Measurements from ENCODE around the gene EVX2. TPM values are rescaled to one million over a fixed set of nuclear protein-coding genes. Genes with fewer than 3 reads are reported as not detected.

EVX2 gene
- total and polyA plus RNA-seq, 9 of the 15 experiments (the other 6 are each of a cell fraction or from before 2014, with no cell fraction given): not detected

- no peak overlapping the region for H3K4me3 ChIP-seq
- no peaks in the 10 kb centered on the region for H3K9me1 ChIP-seq (ENCODE audit: control insufficient read depth, insufficient read depth, low read length)
- no peaks in the 10 kb centered on the region for H3K4me1 ChIP-seq (replicated peaks in 1 of 2; ENCODE audit: control insufficient read depth in 2 of 2, insufficient read depth in 2 of 2, low read length in 2 of 2)
- ChIA-PET POLR2A (no interaction called here), CTCF (ENCODE audit: low intra/inter-chr PET ratio) (no interaction called here)
- FAIRE-seq (no peak), DNase-seq (ENCODE audit: extremely low read depth in 1 of 4, low spot score in 3 of 4) (no peak), ATAC-seq (no peak)
- no peaks in the 10 kb centered on the region for H4K20me1 ChIP-seq (replicated peaks; ENCODE audit: control insufficient read depth, insufficient read depth, low read length)
- peaks cover 9 to 20% of the 10 kb centered on the region in 2 experiments; a peak in 4 of 5 replicates for H3K27me3 ChIP-seq (ENCODE audit: control insufficient read depth in 2 of 2, insufficient read depth in 2 of 2, low read length in 2 of 2)
- TF ChIP-seq BCOR (IDR thresholded peaks at IDR 0.05) (no peak), NFIC (IDR thresholded peaks at IDR 0.05) (peak; percentile 39; the same call in 1 of the 2 replicates)
- WGBS (ENCODE audit: insufficient coverage, low coverage, missing lambda C conversion rate): 0% methylated on average over 1 of the region's 1 CpG
- H3K9ac ChIP-seq (ENCODE audit: insufficient read depth in 1 of 2, low read depth in 2 of 2, low read length in 2 of 2): no peak overlapping the region
- BruUV-seq (replicated peaks): no TSS peak
- intact Hi-C loops (cut with micrococcal nuclease): no loop called here
- no peak overlapping the region for H3K27ac ChIP-seq (ENCODE audit: extremely low read depth, low read depth, low read length)
- H3K4me2 ChIP-seq (ENCODE audit: insufficient read depth, low read length): no peak overlapping the region
- no peaks in the 10 kb centered on the region for H3K36me3 ChIP-seq (ENCODE audit: control insufficient read depth, insufficient read depth, low read length)
- no peak overlapping the region for H2AFZ ChIP-seq (ENCODE audit: low read depth, low read length)
- H3K79me2 ChIP-seq (ENCODE audit: control insufficient read depth, insufficient read depth, low read length): no peaks in the 10 kb centered on the region
- in situ Hi-C loops (cut with MboI): no loop called here
- no peaks in the 10 kb centered on the region for H3K9me3 ChIP-seq (replicated peaks; ENCODE audit: control insufficient read depth, insufficient read depth, low read depth, low read length)
These were observed 27.4 kb downstream of the EVX2 start for GRCh38 chr2:176056406-176056805.

GRCh38 chr2:176039375-176039774 lies 44.4 kb downstream of the EVX2 start:
- Histone ChIP-seq H3K79me2 (ENCODE audit: control insufficient read depth, insufficient read depth, low read length) (no peaks in the 10 kb centered on the region), H3K27ac (ENCODE audit: extremely low read depth, low read depth, low read length) (no peak overlapping the region), H3K4me3 (no peak overlapping the region), H3K9me3 (replicated peaks; ENCODE audit: control insufficient read depth, insufficient read depth, low read depth, low read length) (no peaks in the 10 kb centered on the region), H3K9me1 (ENCODE audit: control insufficient read depth, insufficient read depth, low read length) (no peaks in the 10 kb centered on the region), H3K36me3 (ENCODE audit: control insufficient read depth, insufficient read depth, low read length) (no peaks in the 10 kb centered on the region), H3K4me2 (ENCODE audit: insufficient read depth, low read length) (no peak overlapping the region), H3K4me1 (replicated peaks in 1 of 2; ENCODE audit: control insufficient read depth in 2 of 2, insufficient read depth in 2 of 2, low read length in 2 of 2) (no peaks in the 10 kb centered on the region), H3K9ac (ENCODE audit: insufficient read depth in 1 of 2, low read depth in 2 of 2, low read length in 2 of 2) (no peak overlapping the region), H4K20me1 (replicated peaks; ENCODE audit: control insufficient read depth, insufficient read depth, low read length) (no peaks in the 10 kb centered on the region), H3K27me3 (ENCODE audit: control insufficient read depth in 2 of 2, insufficient read depth in 2 of 2, low read length in 2 of 2) (0 out of 5 replicates have a peak, but pooled peaks cover 0 to 3% of the 10 kb centered on the region in 2 experiments), H2AFZ (ENCODE audit: low read depth, low read length) (no peak overlapping the region)
- ATAC-seq: no peak
- in situ Hi-C loops (cut with MboI): no loop called here
- no peak for FAIRE-seq
- no TSS peak for BruUV-seq (replicated peaks)
- no peak for DNase-seq (ENCODE audit: extremely low read depth in 1 of 4, low spot score in 3 of 4)
- CTCF ChIA-PET (ENCODE audit: low intra/inter-chr PET ratio): no interaction called here
- POLR2A ChIA-PET: no interaction called here
- TF ChIP-seq PKNOX1 (IDR thresholded peaks at IDR 0.05): peak; percentile 73; the same call in 1 of the 2 replicates
- peak; percentile 58 for TF ChIP-seq ZNF316 (IDR thresholded peaks at IDR 0.05)
- TF ChIP-seq ZFP36 (IDR thresholded peaks at IDR 0.05; ENCODE audit: low read depth, low read length, partially characterized antibody): no peak
- peak; percentile 46; the same call in 1 of the 2 replicates for TF ChIP-seq MAFG (tag; conservative IDR thresholded peaks at IDR 0.05)
- TF ChIP-seq DNMT1 (IDR thresholded peaks at IDR 0.05): no peak
- TF ChIP-seq C11orf30 (IDR thresholded peaks at IDR 0.05; ENCODE audit: low read depth): peak; percentile 32; the same call in 1 of the 2 replicates
- intact Hi-C loops (cut with micrococcal nuclease): no loop called here
- 0% methylated on average over 3 of the region's 3 CpGs for WGBS (ENCODE audit: insufficient coverage, low coverage, missing lambda C conversion rate)
